Activated CD4-positive, alpha-beta T cell treated with anti-CD3 and anti-CD28 coated beads, Interleukin-2, Interleukin-4, amounts not matched to agents 100 ng/mL and 50 ng/mL, durations not matched to agents 16 hours and 8 hours (primary cell): ENCODE data around the gene CAMK1G.
A peak's percentile ranks its signal among the peaks of the same experiment; 100 is the strongest.

Source experiments
- DNase-seq: peaks from one replicate; pipeline ENCODE4 v3.0.0-alpha.2; 2020; ENCODE audit warnings: low spot score

The CAMK1G gene

DNA sequence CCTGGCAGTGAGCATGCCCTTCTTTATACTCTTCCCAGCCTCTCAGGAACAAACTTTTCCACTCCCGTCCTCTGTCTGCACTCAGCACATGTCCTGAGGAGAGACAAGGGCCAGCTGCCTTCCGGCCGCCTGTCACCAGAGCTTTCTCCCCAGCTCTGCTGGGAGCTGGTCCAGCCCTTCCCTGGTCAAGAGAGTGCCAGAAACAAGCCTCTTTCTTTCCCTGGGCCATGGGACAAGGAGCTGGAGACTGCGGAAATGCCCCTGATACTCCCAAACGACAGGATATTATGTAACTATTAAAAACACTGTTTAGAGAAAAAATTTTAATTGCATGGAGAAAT, 58.3 kb downstream of the CAMK1G start:
- no peak for DNase-seq

DNA sequence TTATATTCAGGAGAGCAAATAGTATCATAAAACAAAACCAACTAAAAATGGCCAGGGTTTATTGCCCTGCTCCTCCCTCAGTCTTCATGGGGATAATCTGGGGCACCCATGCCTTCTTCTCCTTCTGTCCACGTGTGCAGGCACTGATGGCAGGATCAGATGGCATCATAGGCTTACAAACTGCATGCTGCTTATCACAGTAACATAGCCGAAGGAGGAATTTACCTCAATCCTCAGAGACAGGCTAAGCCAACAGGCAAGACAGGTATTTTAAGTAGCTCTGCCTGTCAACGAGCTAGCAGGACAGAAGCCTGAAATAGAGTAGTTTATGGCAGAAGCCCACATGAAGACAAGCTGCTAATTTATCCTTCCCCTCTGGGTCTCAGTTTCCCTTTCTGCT, 59.3 kb downstream of the CAMK1G start:
- DNase-seq, result no peak

DNA sequence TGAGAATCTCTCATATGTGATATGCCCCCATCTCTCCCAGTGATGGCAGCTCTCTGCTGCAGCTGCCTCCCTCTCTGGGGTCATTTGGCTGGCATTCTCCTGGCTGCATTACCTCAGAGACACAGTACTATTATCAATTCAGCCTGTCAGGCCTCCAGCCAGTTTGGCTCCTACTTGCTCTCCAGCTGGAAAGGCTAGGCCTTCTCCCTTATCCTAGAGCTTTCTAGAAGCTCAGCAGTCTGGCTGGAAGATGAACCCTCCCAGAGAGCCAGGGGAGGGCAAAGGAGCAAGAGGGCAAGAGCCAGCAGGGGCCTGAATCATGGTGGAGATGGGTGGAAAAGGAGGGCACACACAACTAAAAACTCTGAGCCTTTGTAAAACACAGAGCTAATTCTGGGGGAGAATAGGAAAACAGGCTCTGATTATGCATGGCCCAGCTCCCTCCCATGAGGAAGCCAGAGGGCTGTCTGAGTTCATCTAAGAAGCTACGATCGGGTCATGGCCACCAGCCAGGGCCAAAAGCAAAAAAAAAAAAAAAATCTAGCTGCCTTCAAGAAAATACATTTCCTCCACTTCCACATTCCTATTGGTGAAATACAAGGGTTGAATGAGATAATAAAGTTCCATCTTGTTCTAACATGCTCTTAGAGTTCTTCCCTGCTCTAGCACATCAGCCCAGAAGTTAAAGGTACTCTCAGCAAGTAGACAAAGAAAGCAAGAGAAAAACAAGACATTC, 59.9 kb downstream of the CAMK1G start:
- no peak for DNase-seq

GRCh38 chr1:209645574-209646452, 62.3 kb downstream of the CAMK1G start:
- DNase-seq, result no peak

DNA sequence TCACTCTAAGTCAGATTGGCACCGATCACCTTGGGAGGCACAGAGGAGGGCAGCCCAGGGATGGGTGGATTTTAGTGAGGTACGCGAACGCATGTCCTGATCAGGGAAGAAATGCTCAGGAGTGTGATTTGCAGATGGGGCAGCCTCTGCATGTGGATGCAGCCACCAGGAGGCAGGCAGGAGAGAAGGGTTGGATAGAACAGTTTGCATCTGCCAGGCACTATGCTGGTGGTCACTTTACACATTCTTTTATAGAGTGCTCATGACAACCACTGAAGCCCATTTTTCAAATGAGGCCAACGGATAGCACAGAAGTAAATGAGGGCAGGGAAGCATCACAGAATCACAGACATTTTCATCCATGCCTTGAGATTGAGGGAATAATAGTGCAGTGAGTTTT, 63.0 kb downstream of the CAMK1G start:
- DNase-seq, result no peak

DNA sequence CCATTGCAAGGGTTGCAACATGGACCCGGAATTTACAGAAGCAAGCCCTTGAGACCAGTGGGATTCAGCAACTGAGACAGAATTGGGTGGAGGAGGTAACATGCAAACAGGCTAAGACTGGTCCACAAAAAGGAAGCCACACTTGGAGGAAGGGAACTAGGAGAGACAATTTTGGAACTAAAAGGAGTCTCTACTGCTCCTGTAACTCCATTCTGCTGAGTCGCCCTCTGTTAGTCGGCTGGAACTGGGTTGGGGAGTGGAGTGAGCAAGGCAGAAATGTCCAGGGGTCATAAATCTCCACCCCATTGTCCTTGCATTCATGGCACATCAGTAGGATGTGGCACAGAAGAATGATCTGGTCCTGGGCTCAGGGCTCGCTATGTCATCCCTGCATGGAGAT, 63.6 kb downstream of the CAMK1G start:
- DNase-seq, result no peak

- DNase-seq, result no peak
Measured at GRCh38 chr1:209648346-209648745, 64.8 kb downstream of the CAMK1G start.

DNA sequence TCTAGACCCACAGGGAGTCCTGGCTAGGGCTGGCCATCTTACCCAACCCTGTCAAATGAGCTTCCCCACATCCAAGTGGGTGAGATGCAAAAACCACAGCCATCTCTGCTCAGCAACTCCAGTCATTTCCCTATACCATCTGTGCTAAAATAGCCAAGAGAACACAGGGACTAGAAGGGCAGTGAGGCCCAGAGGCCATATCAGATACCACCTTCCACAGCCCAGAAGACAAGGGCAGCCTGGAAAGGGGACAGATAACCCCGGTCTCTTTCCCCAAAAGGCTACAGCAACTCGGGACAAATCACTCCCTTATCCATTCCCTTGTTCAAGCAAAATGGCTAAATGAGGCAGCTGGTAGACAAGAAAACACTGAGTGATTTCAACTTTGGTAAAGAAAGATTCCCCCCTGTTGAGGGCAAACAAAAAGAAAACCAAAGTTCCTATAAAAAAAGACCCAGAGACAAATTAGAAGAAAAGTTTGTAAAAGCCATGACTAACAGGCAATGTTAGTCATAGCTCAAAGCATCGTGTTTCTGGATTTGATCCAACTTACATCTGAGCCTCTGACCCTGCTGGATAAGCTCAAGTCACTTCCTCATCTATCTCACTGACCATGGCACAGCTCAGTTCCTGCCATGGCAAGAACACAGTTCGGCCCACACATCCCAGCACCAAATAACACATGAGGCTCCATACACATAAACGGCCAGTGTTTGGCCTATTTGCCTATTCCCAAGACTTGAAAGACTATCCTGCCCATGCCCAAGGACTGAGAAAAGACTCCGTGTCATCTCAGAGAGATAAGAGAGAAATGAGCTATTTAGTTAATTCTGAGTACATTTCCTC, 65.6 kb downstream of the CAMK1G start:
- DNase-seq, result no peak

GRCh38 chr1:209650454-209650853, 66.9 kb downstream of the CAMK1G start:
- DNase-seq, result no peak

GRCh38 chr1:209651138-209651587, 67.6 kb downstream of the CAMK1G start:
- peak; percentile 72 for DNase-seq

DNA sequence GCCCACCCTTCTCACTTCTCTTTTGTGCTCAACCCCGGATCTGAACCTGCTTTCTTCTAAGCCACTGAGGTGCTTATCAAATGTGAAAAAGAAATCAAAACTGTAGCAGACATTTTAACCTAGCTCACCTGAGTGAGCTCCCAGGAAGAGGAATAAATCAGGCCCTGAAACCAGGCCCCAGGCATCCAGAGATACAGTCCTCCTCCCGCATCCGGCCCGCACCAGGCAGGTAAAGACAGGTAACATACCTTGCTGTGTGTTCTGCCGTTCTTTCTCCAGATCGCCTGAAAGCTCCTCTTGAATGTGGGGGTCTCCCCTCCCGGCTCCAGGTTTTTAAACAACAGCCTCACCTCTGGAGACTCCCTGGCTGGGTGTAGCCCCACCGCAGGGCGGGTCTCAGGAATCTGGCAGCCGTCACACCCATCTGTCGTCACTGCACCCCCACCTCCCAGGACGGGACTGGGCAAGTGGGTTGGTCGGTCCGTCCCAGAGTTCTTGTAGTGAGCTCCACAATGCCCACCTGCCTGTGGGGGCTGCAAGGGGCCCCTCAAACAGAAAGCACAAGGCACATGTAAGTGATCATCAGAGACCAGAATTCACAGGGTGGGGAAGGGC, 68.7 kb downstream of the CAMK1G start, which contains the start of gene LAMB3:
LAMB3 (minus strand) TSS at position 305 of the 615 bp plus-strand sequence. CDS start 1,481 bp downstream, outside the sequence.
- DNase-seq, result no peak

DNA sequence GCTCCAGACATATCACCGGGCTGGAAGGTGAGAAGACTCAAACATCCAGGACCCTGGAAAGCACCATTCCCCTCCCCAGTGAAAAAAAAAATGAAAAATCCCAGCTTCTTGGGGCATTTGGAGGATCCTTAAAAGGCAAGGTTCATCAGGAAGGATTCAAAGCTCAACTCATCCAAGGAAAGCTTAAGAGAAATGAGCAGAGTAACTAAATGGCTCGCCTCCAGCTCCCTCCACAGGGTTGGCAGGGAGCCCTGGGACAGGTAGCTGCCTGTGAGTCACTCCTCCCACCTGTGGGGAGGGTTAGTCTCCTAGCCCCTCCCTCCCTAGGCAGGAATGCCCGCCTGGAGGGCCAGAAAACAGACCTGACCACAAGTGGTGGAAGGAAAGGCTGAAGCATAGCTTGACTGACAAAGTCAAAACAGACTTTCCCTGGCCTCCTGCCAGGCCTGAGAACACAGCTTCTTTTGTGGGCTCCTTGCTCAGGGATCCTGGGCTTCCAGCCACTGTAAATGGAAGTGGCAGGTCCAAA, 69.4 kb downstream of the CAMK1G start:
- no peak for DNase-seq

DNA sequence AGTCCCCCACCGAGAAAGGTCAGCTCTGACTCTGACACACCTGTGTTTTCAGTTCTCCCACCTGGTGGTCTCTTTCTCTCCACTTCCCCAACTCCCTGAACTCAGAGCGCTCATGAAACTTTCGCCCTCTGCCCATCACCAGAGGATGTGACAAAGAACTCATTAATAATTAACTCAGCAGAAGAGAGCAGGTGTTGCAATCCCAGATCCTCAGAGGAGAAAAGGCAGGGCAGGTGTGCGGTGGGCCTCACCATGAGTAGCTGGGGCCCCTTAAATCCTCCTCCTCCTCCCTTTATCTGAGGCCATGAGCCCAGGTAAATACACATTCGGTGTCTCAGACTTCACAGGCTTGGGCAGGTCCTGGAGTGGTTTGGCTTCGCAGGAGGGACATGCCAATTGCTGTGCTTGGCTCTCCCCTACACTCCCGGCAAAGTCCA, 70.4 kb downstream of the CAMK1G start:
- no peak for DNase-seq

DNA sequence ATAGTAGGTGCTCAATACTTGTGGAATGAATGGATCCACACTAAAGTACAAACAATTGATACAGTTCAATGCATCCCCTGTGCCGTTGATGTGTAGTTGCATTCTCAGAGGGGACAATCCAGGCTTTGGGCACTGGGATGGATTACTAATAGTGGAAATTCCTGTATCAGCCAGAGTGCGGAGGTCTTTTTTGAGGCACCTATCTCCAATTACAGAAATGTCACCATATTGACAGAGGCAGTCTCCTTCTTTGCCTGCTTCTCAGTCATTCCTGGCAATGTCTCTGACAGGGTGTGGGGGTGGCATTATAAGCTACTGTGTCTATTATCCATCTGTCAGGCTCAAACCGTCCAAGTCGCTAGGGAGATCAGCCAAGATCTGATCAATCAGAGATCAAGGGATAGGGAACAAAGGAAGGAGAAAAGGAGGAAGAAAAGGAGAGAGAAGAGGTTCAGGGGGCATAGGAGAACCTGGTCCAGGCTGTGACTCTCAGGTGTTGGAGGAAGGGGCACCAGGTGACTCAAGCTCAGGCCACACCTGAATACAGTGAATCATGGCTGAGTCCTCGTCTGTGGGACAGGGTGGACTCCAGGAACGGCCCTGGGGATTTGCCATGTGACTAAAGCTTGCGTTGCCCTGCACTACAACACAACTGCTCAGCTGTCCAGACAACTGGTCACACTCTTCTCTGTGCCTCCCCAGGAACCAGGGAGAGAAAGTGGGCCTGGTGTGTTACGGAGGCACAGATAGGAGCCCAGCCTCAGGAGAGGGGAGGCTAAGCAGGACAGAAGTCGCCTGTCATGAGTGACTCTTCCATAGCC, 72.1 kb downstream of the CAMK1G start:
- DNase-seq, result no peak

- no peak for DNase-seq
Measured at GRCh38 chr1:209657140-209657879, 73.8 kb downstream of the CAMK1G start.

- no peak for DNase-seq
Measured at GRCh38 chr1:209657918-209658317, 74.4 kb downstream of the CAMK1G start.

DNA sequence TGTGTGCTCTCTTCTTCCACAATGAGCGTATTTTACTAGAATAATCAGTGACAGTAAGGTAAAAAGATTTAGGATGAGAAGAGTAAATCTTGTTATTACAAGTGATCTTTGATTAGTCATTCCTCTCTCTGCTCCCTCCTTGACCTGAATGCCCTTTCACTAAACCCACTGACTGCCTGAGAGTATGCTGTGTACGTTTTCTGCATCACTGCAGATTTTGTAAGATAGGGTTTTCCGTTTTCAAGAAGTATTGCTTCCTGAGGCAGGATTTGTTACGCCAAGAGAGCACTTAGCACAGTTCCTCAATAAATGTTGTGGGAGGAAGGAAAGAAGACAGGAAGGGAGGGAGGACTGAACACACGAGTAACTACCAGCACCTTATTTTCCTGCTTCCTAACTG, 76.4 kb downstream of the CAMK1G start:
- DNase-seq, result peak; percentile 70

DNA sequence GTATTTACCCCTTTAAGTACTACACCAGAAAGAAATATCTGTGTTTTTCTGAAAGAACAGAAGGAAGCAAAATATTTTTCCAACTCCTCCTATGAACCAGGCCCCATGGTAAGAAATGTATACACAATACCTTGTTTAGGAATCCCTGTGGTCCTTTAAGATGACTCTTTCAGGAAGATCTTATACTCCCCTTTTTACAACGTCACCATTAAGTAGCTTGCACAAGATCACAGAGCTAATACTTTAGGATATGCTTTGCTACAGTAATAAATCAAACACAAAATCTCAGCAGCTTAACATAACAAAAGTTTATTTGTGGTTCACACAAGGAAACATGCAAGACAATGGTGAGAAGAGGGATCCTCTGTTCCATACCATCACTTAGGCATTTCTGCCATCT, 77.6 kb downstream of the CAMK1G start:
- DNase-seq, result no peak

DNA sequence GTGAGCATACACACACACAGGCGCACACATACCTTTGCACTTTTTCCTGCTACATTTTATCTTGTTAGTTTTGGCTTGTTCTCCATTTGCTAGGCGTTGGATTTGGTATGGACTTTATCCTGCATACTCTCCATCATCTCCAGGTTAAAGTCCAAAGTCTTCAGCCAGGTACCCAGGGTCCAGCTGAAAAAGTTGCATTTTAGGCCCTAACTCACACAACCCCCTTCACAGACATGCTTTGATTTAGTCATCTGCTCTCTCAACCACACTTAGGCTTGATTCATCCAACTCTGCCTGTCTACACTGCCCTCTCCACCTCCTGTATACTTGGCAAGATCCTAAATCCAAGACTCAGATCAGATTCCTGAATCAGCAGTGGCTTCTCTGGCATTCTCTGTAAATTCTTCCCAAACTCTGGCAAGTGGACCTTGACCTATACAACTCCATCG, 79.4 kb downstream of the CAMK1G start:
- DNase-seq, result no peak
